Measurements from ENCODE around the gene LRRC56. TPM values are rescaled to one million over a fixed set of nuclear protein-coding genes. Genes with fewer than 3 reads are reported as not detected.
A peak's percentile ranks its signal among the peaks of the same experiment; 100 is the strongest.

LRRC56 gene
- polyA plus RNA-seq, 1 donor (not counting 4 experiments of a cell fraction or from before 2014, with no cell fraction given) = 0.28 TPM

DNA sequence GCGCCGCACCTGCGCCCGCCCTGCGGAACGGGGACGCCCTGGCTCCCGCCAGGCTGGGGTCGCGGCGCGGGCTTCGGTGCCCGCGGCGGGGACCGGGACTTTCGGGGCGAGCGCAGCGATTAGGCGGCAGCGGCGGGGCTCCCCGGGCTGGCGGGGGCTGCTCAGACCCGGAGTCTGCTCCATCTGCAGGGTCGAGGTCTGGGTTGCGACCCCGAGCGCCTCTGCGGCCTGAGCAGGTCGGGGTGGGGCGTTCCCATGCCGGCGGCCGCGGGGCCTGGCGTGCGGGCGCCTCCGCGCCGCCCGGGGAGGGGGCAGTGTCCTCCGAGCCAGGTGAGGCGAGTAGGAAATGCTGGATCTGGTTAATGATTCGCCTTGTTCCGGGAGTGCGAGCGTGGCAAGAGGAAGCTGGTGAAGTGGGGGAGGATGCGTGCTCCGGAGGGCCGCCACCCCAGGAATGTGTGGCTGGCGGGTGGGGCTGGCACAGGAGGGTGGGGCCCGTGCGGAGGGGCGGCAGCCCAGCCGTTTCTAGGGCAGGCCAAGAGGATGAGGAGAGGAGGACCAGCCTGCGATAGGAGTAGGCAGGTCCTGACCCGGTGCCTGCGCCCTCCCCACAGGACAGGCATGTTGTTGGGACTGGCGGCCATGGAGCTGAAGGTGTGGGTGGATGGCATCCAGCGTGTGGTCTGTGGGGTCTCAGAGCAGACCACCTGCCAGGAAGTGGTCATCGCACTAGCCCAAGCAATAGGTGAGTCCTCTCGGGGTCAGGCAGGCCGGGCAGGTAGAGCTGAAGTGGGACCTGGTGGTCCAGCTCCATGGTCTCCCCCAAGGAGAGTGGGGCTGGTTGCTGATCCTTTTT, 24.0 kb downstream of the LRRC56 start:
- dilution Hi-C loops (cut with MboI; ENCODE audit: extremely low pct_ligation_motif_present, low sequenced_read_pairs) = no loop called here
- no peak for FAIRE-seq
- Histone ChIP-seq H3K27ac (ENCODE audit: control insufficient read depth, insufficient read depth, low read length) (peak overlapping the region; percentile 36), H3K79me2 (ENCODE audit: control insufficient read depth, insufficient read depth, low read length) (peaks cover 16% of the 10 kb centered on the region), H3K27me3 (ENCODE audit: control insufficient read depth, extremely low read depth, insufficient read depth, low read length) (peaks cover 11% of the 10 kb centered on the region), H4K20me1 (ENCODE audit: control insufficient read depth, extremely low read depth, insufficient read depth, low read length) (no peaks in the 10 kb centered on the region), H3K36me3 (ENCODE audit: control insufficient read depth in 2 of 2, extremely low read depth in 1 of 2, insufficient read depth in 2 of 2, low read length in 2 of 2) (peaks cover 4 to 18% of the 10 kb centered on the region in 2 experiments), H3K4me3 (ENCODE audit: control insufficient read depth in 2 of 3, extremely low read depth in 1 of 3, insufficient read depth in 2 of 3, low read depth in 1 of 3, low read length in 3 of 3) (peak overlapping the region; percentile 62 to 91 (median 74)), H3K4me1 (ENCODE audit: control insufficient read depth, extremely low read depth, insufficient read depth, low read length) (peaks cover 15% of the 10 kb centered on the region), H3K9ac (ENCODE audit: control insufficient read depth, extremely low read depth, insufficient read depth, low read length) (peak overlapping the region; percentile 73), H3K9me3 (ENCODE audit: control insufficient read depth, low read depth, low read length) (no peaks in the 10 kb centered on the region), H2AFZ (ENCODE audit: control insufficient read depth, low read length) (peak overlapping the region; percentile 22), H3K4me2 (ENCODE audit: control insufficient read depth, extremely low read depth, insufficient read depth, low read depth, low read length) (peak overlapping the region; percentile 93), H3K9me1 (ENCODE audit: control insufficient read depth, extremely low read depth, insufficient read depth, low read length) (no peaks in the 10 kb centered on the region)
- TF ChIP-seq, protein P1, sequence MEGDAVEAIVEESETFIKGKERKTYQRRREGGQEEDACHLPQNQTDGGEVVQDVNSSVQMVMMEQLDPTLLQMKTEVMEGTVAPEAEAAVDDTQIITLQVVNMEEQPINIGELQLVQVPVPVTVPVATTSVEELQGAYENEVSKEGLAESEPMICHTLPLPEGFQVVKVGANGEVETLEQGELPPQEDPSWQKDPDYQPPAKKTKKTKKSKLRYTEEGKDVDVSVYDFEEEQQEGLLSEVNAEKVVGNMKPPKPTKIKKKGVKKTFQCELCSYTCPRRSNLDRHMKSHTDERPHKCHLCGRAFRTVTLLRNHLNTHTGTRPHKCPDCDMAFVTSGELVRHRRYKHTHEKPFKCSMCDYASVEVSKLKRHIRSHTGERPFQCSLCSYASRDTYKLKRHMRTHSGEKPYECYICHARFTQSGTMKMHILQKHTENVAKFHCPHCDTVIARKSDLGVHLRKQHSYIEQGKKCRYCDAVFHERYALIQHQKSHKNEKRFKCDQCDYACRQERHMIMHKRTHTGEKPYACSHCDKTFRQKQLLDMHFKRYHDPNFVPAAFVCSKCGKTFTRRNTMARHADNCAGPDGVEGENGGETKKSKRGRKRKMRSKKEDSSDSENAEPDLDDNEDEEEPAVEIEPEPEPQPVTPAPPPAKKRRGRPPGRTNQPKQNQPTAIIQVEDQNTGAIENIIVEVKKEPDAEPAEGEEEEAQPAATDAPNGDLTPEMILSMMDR (optimal IDR thresholded peaks at IDR 0.05 in 1 of 3, IDR thresholded peaks at IDR 0.05 in 1 of 3, conservative IDR thresholded peaks at IDR 0.05 in 1 of 3; ENCODE audit: extremely low read depth in 1 of 3, insufficient read depth in 2 of 3, low read length in 3 of 3) = no peak
- no peak for TF ChIP-seq EZH2 (IDR thresholded peaks at IDR 0.05; ENCODE audit: low read length)
- peak; percentile 45 for DNase-seq (ENCODE audit: low read depth, low spot score)

DNA sequence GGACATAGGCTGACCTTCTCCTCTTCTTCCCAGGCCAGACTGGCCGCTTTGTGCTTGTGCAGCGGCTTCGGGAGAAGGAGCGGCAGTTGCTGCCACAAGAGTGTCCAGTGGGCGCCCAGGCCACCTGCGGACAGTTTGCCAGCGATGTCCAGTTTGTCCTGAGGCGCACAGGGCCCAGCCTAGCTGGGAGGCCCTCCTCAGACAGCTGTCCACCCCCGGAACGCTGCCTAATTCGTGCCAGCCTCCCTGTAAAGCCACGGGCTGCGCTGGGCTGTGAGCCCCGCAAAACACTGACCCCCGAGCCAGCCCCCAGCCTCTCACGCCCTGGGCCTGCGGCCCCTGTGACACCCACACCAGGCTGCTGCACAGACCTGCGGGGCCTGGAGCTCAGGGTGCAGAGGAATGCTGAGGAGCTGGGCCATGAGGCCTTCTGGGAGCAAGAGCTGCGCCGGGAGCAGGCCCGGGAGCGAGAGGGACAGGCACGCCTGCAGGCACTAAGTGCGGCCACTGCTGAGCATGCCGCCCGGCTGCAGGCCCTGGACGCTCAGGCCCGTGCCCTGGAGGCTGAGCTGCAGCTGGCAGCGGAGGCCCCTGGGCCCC, 24.8 kb downstream of the LRRC56 start:
- no peak for DNase-seq (ENCODE audit: low read depth, low spot score)
- FAIRE-seq = no peak
- Histone ChIP-seq H3K27ac (ENCODE audit: control insufficient read depth, insufficient read depth, low read length) (no peak overlapping the region), H3K27me3 (ENCODE audit: control insufficient read depth, extremely low read depth, insufficient read depth, low read length) (peaks cover 3% of the 10 kb centered on the region), H2AFZ (ENCODE audit: control insufficient read depth, low read length) (no peak overlapping the region), H3K4me3 (ENCODE audit: control insufficient read depth in 2 of 3, extremely low read depth in 1 of 3, insufficient read depth in 2 of 3, low read depth in 1 of 3, low read length in 3 of 3) (peak overlapping the region; percentile 62 to 91 (median 74)), H3K36me3 (ENCODE audit: control insufficient read depth in 2 of 2, extremely low read depth in 1 of 2, insufficient read depth in 2 of 2, low read length in 2 of 2) (peaks cover 4 to 18% of the 10 kb centered on the region in 2 experiments), H3K4me2 (ENCODE audit: control insufficient read depth, extremely low read depth, insufficient read depth, low read depth, low read length) (peak overlapping the region; percentile 93), H3K9me1 (ENCODE audit: control insufficient read depth, extremely low read depth, insufficient read depth, low read length) (no peaks in the 10 kb centered on the region), H3K4me1 (ENCODE audit: control insufficient read depth, extremely low read depth, insufficient read depth, low read length) (peaks cover 16% of the 10 kb centered on the region), H3K9ac (ENCODE audit: control insufficient read depth, extremely low read depth, insufficient read depth, low read length) (peak overlapping the region; percentile 73), H4K20me1 (ENCODE audit: control insufficient read depth, extremely low read depth, insufficient read depth, low read length) (no peaks in the 10 kb centered on the region), H3K9me3 (ENCODE audit: control insufficient read depth, low read depth, low read length) (no peaks in the 10 kb centered on the region), H3K79me2 (ENCODE audit: control insufficient read depth, insufficient read depth, low read length) (peaks cover 17% of the 10 kb centered on the region)
- dilution Hi-C loops (cut with MboI; ENCODE audit: extremely low pct_ligation_motif_present, low sequenced_read_pairs) = no loop called here
- TF ChIP-seq, protein P1 (optimal IDR thresholded peaks at IDR 0.05 in 1 of 3, IDR thresholded peaks at IDR 0.05 in 1 of 3, conservative IDR thresholded peaks at IDR 0.05 in 1 of 3; ENCODE audit: extremely low read depth in 1 of 3, insufficient read depth in 2 of 3, low read length in 3 of 3) = no peak
- no peak for TF ChIP-seq EZH2 (IDR thresholded peaks at IDR 0.05; ENCODE audit: low read length)
